Muscle layer of duodenum (tissue), 2 donors: ENCODE measurements around the gene SLC2A8.

Experiments used
- H3K27ac ChIP-seq: one replicate; pipeline ENCODE4 v1.7.0; 2013; ENCODE audit warnings: mild to moderate bottlenecking, low read length
- H3K27me3 ChIP-seq: one replicate; pipeline ENCODE4 v1.7.0; 2013; ENCODE audit warnings: low read depth, mild to moderate bottlenecking, control low read depth, low read length
- H3K36me3 ChIP-seq, 2 donors: one replicate each; pipeline ENCODE4 v1.7.0; 2013; ENCODE audit warnings: low read length in 2 of 2, control low read depth in 1 of 2, mild to moderate bottlenecking in 1 of 2; ENCODE audit not compliant: insufficient read depth in 2 of 2, control insufficient read depth in 1 of 2
- H3K4me1 ChIP-seq, 2 donors: one replicate each; pipeline ENCODE4 v1.7.0; 2013; ENCODE audit warnings: low read length in 2 of 2, mild to moderate bottlenecking in 2 of 2, control low read depth in 1 of 2, moderate library complexity in 1 of 2; ENCODE audit not compliant: insufficient read depth in 2 of 2, control insufficient read depth in 1 of 2
- H3K4me3 ChIP-seq, 2 donors: one replicate each; pipeline ENCODE4 v1.7.0; 2013; ENCODE audit warnings: low read length in 2 of 2, low read depth in 1 of 2, mild to moderate bottlenecking in 1 of 2
- H3K9me3 ChIP-seq, 2 donors: one replicate each; pipeline ENCODE4 v1.7.0; 2013; ENCODE audit warnings: low read length in 2 of 2, control low read depth in 1 of 2, mild to moderate bottlenecking in 1 of 2; ENCODE audit not compliant: control insufficient read depth in 1 of 2
- donor health status: healthy.

SLC2A8 gene

GRCh38 chr9:127396808-127397645 is at the start of gene SLC2A8:
SLC2A8 (plus strand) TSS chr9:127397169; CDS start chr9:127397231, 62 bp downstream.
- Histone ChIP-seq H3K27me3 (no peaks in the 10 kb centered on the region), H3K36me3 (peaks cover 9 to 16% of the 10 kb centered on the region in 2 donors), H3K4me1 (peaks cover 0 to 21% of the 10 kb centered on the region in 2 donors), H3K27ac (no peak within 1 kb of the TSS), H3K9me3 (no peaks in the 10 kb centered on the region), H3K4me3 (peak within 1 kb of the TSS; percentile 69 to 86)

GRCh38 chr9:127347831-127348776 is 48.9 kb upstream of the SLC2A8 start:
- no peaks in the 10 kb centered on the region for H3K4me1 ChIP-seq
- H3K36me3 ChIP-seq = peaks cover 0 to 4% of the 10 kb centered on the region in 2 donors
- H3K4me3 ChIP-seq = no peak overlapping the region
- no peaks in the 10 kb centered on the region for H3K9me3 ChIP-seq
- no peak overlapping the region for H3K27ac ChIP-seq
- H3K27me3 ChIP-seq = no peaks in the 10 kb centered on the region

DNA sequence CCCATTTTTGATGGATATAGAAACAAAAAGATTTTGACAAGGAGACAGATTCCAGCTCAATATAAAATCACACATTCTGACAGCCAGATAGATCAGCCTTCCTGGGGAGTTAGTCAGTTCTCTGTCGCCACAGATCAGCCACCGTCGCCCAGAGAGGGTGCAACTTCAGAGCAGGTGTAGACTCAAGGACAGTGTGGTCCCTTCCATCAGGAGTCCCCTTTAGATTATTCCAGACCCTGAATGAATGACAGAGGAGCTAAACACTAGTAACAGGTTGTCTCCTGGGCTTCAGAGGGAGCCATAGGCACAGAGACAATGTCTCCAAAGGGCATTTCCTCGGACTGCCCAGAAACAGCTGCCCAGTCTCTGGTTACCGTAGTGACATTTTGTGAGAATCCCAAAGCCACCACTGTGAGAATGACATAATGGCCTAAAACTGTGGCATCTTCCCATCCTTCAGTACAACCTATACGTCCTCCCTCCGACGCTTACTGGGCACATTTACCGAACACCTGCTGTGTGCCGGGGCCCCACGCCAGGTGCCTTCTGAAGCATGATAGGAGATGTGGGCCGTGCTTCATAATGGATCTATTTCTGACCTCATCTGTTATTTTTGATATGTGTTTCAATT is 47.4 kb upstream of the SLC2A8 start:
- Histone ChIP-seq H3K36me3 (peaks cover 0 to under 1% of the 10 kb centered on the region in 2 donors), H3K27ac (no peak overlapping the region), H3K4me3 (no peak overlapping the region), H3K4me1 (no peaks in the 10 kb centered on the region), H3K9me3 (no peaks in the 10 kb centered on the region), H3K27me3 (no peaks in the 10 kb centered on the region)

- peaks cover 4 to 19% of the 10 kb centered on the region in 2 donors for H3K36me3 ChIP-seq
- no peak overlapping the region for H3K4me3 ChIP-seq
- H3K27ac ChIP-seq = no peak overlapping the region
- no peaks in the 10 kb centered on the region for H3K27me3 ChIP-seq
- H3K9me3 ChIP-seq = no peaks in the 10 kb centered on the region
- no peaks in the 10 kb centered on the region for H3K4me1 ChIP-seq
These were observed 45.5 kb upstream of the SLC2A8 start for GRCh38 chr9:127351182-127352166.

GRCh38 chr9:127353882-127354281 is 43.1 kb upstream of the SLC2A8 start:
- H3K4me3 ChIP-seq = no peak overlapping the region
- H3K27ac ChIP-seq = no peak overlapping the region
- H3K27me3 ChIP-seq = no peaks in the 10 kb centered on the region
- H3K9me3 ChIP-seq = no peaks in the 10 kb centered on the region
- H3K4me1 ChIP-seq = no peaks in the 10 kb centered on the region
- H3K36me3 ChIP-seq = peaks cover 8 to 32% of the 10 kb centered on the region in 2 donors

DNA sequence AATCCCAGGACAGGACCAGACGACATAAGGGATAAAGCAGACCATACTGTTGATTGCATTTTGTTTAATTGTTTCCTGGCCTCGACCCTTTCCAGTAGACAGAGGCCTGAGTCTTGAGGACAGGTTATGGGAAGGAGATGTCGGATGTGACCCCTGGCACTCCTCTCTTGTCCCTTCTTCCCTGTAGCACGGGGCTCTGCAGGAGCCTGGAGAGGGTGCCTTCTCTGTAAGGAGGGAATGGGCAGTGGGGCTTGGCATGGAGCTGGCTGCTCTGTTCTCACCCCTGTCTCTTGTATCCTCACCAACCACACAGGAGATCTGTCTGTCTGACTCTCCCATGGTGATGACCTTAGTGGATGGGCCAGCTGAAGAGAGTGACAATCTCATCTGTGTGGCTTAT is 40.1 kb upstream of the SLC2A8 start:
- Histone ChIP-seq H3K9me3 (no peaks in the 10 kb centered on the region), H3K4me3 (no peak overlapping the region), H3K36me3 (peaks cover 8 to 36% of the 10 kb centered on the region in 2 donors), H3K27ac (no peak overlapping the region), H3K27me3 (no peaks in the 10 kb centered on the region), H3K4me1 (no peaks in the 10 kb centered on the region)

GRCh38 chr9:127358023-127358535 is 38.9 kb upstream of the SLC2A8 start:
- Histone ChIP-seq H3K9me3 (no peaks in the 10 kb centered on the region), H3K27me3 (no peaks in the 10 kb centered on the region), H3K4me3 (no peak overlapping the region), H3K4me1 (no peaks in the 10 kb centered on the region), H3K36me3 (peaks cover 8 to 36% of the 10 kb centered on the region in 2 donors), H3K27ac (no peak overlapping the region)

DNA sequence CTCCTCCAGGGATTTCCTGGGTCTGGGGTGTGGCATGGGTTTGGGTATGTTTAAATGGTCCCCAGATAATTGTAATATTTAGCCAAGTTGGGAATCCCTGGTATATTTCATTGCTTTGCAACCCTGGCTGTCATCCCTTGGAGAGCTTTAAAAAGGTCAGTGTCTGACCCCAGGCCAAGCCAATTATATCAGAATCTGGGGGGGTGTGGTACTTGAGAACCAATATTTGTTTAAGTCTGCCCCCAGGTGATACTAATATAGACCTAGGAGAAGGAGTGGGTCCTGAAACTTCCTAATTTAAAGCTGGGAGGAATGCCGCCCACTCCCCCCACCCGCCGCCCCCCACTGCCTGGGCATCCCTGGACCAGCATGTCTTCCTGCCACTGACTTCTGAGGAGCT is 38.2 kb upstream of the SLC2A8 start:
- H3K27ac ChIP-seq = no peak overlapping the region

GRCh38 chr9:127360250-127360649 is 36.7 kb upstream of the SLC2A8 start:
- Histone ChIP-seq H3K27ac (no peak overlapping the region), H3K36me3 (peaks cover 7 to 29% of the 10 kb centered on the region in 2 donors), H3K9me3 (no peaks in the 10 kb centered on the region), H3K4me3 (no peak overlapping the region), H3K27me3 (no peaks in the 10 kb centered on the region), H3K4me1 (no peaks in the 10 kb centered on the region)

More for the DNA sequence above, 38.2 kb upstream of the SLC2A8 start:
- Histone ChIP-seq H3K36me3 (peaks cover 8 to 36% of the 10 kb centered on the region in 2 donors), H3K9me3 (no peaks in the 10 kb centered on the region), H3K4me1 (no peaks in the 10 kb centered on the region), H3K4me3 (no peak overlapping the region), H3K27me3 (no peaks in the 10 kb centered on the region)

DNA sequence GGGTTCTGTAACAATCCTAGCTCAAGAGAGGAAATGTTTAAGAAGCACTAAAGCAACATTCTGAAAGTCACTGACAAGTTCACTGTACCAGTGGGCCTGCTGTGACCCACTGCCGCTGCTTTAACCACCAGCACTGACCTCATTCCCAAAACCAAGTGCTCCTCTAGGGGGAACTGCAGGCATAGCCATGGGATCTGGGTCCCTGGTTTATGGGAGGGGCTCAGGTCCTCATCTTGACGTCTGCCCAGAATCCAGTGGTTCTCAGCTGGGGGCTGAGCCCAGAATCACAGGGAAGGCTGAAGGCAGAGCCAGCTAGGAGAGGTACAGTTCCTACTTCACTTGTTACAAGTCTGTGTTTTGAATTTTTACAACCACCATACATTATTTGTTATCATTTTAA is 36.1 kb upstream of the SLC2A8 start:
- H3K27ac ChIP-seq = no peak overlapping the region
- no peaks in the 10 kb centered on the region for H3K4me1 ChIP-seq
- H3K9me3 ChIP-seq = no peaks in the 10 kb centered on the region
- peaks cover 4 to 24% of the 10 kb centered on the region in 2 donors for H3K36me3 ChIP-seq
- H3K27me3 ChIP-seq = no peaks in the 10 kb centered on the region
- no peak overlapping the region for H3K4me3 ChIP-seq
